Small intestine (tissue), 7 donors: ENCODE results near the gene SDF4. TPM values are rescaled to one million over a fixed set of nuclear protein-coding genes. Genes with fewer than 3 reads are reported as not detected.

Experiments
- DNase-seq, 2 donors: peaks; one replicate each; pipeline versions ENCODE4 v3.0.0 to v3.0.0-alpha.2; 2013
- FAIRE-seq: peaks from 2 replicates; lab custom pipeline; 2012; peaks lifted over from hg19 to GRCh38; lab: Jason Lieb, UNC
- H3K27ac ChIP-seq, 3 donors: one replicate each; pipeline ENCODE4 v1.5.1; 2013; ENCODE audit warnings: low read length in 2 of 3, mild to moderate bottlenecking in 2 of 3, control low read depth in 1 of 3, inconsistent platforms in 1 of 3, low read depth in 1 of 3, moderate library complexity in 1 of 3
- H3K27me3 ChIP-seq, 3 donors: one replicate each; pipeline ENCODE4 v1.6.1; 2013; ENCODE audit warnings: low read length in 3 of 3, inconsistent platforms in 1 of 3; ENCODE audit not compliant: control insufficient read depth in 3 of 3, insufficient read depth in 3 of 3
- H3K36me3 ChIP-seq, 3 donors: one replicate each; pipeline ENCODE4 v1.6.1; 2013; ENCODE audit warnings: low read length in 3 of 3, inconsistent platforms in 1 of 3, low read depth in 1 of 3, mild to moderate bottlenecking in 1 of 3, moderate library complexity in 1 of 3; ENCODE audit not compliant: control insufficient read depth in 3 of 3, insufficient read depth in 2 of 3
- H3K4me1 ChIP-seq, 3 donors: one replicate each; pipeline ENCODE4 v1.6.1; 2013; ENCODE audit warnings: low read length in 2 of 3, inconsistent platforms in 1 of 3, low read depth in 1 of 3, mild to moderate bottlenecking in 1 of 3, moderate library complexity in 1 of 3; ENCODE audit not compliant: control insufficient read depth in 3 of 3, insufficient read depth in 2 of 3
- H3K4me3 ChIP-seq, 3 donors: one replicate each; pipeline ENCODE4 v1.5.1; 2013; ENCODE audit warnings: low read length in 3 of 3, control low read depth in 1 of 3, inconsistent platforms in 1 of 3, low read depth in 1 of 3, mild to moderate bottlenecking in 1 of 3, moderate library complexity in 1 of 3
- H3K9me3 ChIP-seq, 2 donors: one replicate each; pipeline ENCODE4 v1.6.1; 2013; ENCODE audit warnings: low read depth in 1 of 2, low read length in 1 of 2; ENCODE audit not compliant: control insufficient read depth in 2 of 2, insufficient read depth in 1 of 2
- WGBS, 3 donors: extraction: QIAGEN DNeasy Blood & Tissue Kit; methylation state at CpG; one replicate each; pipeline ENCODE4 v1.1.7; 2013; 5-methylcytosine and 5-hydroxymethylcytosine counted together
- polyA plus RNA-seq, 4 donors: library from polyadenylated mRNA; stranded (reverse) in 3 of 4; unstranded in 1 of 4; fragments of 200-250 nt in 3 of 4; fragments of 120-200 nt in 1 of 4; gene quantifications; one replicate each; pipeline versions ENCODE4 v1.2.1 to v1.2.3, GENCODE V29; 2013
- donor health status: healthy with polysubstance abuse.
- donor health status: control.
- donor health status: control.
- donor health status: Bipolar disorder and iron deficiency.
- donor health status: healthy.

The SDF4 gene
- polyA plus RNA-seq, 4 donors = 91.2 to 190 (median 151) TPM

GRCh38 chr1:1211541-1212441, 20.0 kb downstream of the SDF4 start:
- 85 to 86% (median 86%) methylated on average over 21 to 28 of the region's 28 CpGs for WGBS, 3 donors
- H3K27ac ChIP-seq = no peak overlapping the region

GRCh38 chr1:1210726-1211540, 20.9 kb downstream of the SDF4 start:
- H3K27me3 ChIP-seq = peaks cover 0 to 24% (median 5%) of the 10 kb centered on the region in 3 donors
- no peak for FAIRE-seq
- H3K4me1 ChIP-seq = peaks cover 0 to 6% (median 2%) of the 10 kb centered on the region in 3 donors
- peaks cover 0 to 8% (median 0%) of the 10 kb centered on the region in 3 donors for H3K36me3 ChIP-seq
- DNase-seq = no peak
- 84 to 92% (median 86%) methylated on average over 30 to 31 of the region's 31 CpGs for WGBS, 3 donors
- H3K4me3 ChIP-seq = no peak overlapping the region
- no peaks in the 10 kb centered on the region for H3K9me3 ChIP-seq
- H3K27ac ChIP-seq = no peak overlapping the region

More at GRCh38 chr1:1211541-1212441, 20.0 kb downstream of the SDF4 start:
- H3K36me3 ChIP-seq = peaks cover under 1 to 17% (median 3%) of the 10 kb centered on the region in 3 donors
- FAIRE-seq (no peak), DNase-seq (no peak)
- H3K4me1 ChIP-seq = peaks cover 0 to 2% (median 0%) of the 10 kb centered on the region in 3 donors
- H3K4me3 ChIP-seq = no peak overlapping the region
- H3K27me3 ChIP-seq = peaks cover 0 to 15% (median 5%) of the 10 kb centered on the region in 3 donors
- H3K9me3 ChIP-seq = no peaks in the 10 kb centered on the region

GRCh38 chr1:1208713-1209433, 22.9 kb downstream of the SDF4 start:
- Histone ChIP-seq H3K9me3 (no peaks in the 10 kb centered on the region), H3K36me3 (no peaks in the 10 kb centered on the region), H3K27ac (peak overlapping the region in 1 of 3 donors; percentile 82), H3K4me1 (peaks cover 0 to 6% (median 5%) of the 10 kb centered on the region in 3 donors), H3K27me3 (peaks cover 0 to 38% (median 10%) of the 10 kb centered on the region in 3 donors), H3K4me3 (peak overlapping the region in 1 of 3 donors; percentile 15)
- FAIRE-seq = no peak
- 37 to 49% (median 38%) methylated on average over 33 to 38 of the region's 38 CpGs for WGBS, 3 donors
- no peak for DNase-seq

- H3K4me1 ChIP-seq = peaks cover 0 to 6% (median 5%) of the 10 kb centered on the region in 3 donors
- DNase-seq (no peak), FAIRE-seq (no peak)
- H3K27ac ChIP-seq = no peak overlapping the region
- H3K27me3 ChIP-seq = peaks cover 0 to 49% (median 14%) of the 10 kb centered on the region in 3 donors
- no peaks in the 10 kb centered on the region for H3K36me3 ChIP-seq
- H3K4me3 ChIP-seq = no peak overlapping the region
- WGBS, 3 donors = 48 to 66% (median 56%) methylated on average over 11 of the region's 11 CpGs
- H3K9me3 ChIP-seq = no peaks in the 10 kb centered on the region
Observed at GRCh38 chr1:1207571-1207892, 24.3 kb downstream of the SDF4 start.

- no peak overlapping the region for H3K27ac ChIP-seq
- H3K4me1 ChIP-seq = peaks cover 0 to 6% (median 5%) of the 10 kb centered on the region in 3 donors
- H3K4me3 ChIP-seq = no peak overlapping the region
- H3K36me3 ChIP-seq = no peaks in the 10 kb centered on the region
- no peak for FAIRE-seq
- H3K9me3 ChIP-seq = no peaks in the 10 kb centered on the region
- 41 to 54% (median 44%) methylated on average over 18 to 19 of the region's 19 CpGs for WGBS, 3 donors
- no peak for DNase-seq
- H3K27me3 ChIP-seq = peaks cover 0 to 49% (median 14%) of the 10 kb centered on the region in 3 donors
Observed at GRCh38 chr1:1206966-1207531, 24.8 kb downstream of the SDF4 start.

GRCh38 chr1:1206376-1206965, 25.3 kb downstream of the SDF4 start, which contains the start of gene TNFRSF18:
TNFRSF18 (minus strand) TSS chr1:1206592; CDS start chr1:1206571, 21 bp downstream.
- H3K27ac ChIP-seq = peak within 1 kb of the TSS in 1 of 3 donors; percentile 2
- DNase-seq = peak in 1 of 2 donors; percentile 39
- H3K4me3 ChIP-seq = peak within 1 kb of the TSS in 2 of 3 donors; percentile 13 to 14
- H3K27me3 ChIP-seq = peaks cover 0 to 52% (median 14%) of the 10 kb centered on the region in 3 donors
- WGBS, 3 donors = 1 to 5% (median 2%) methylated on average over 46 to 49 of the region's 49 CpGs
- no peaks in the 10 kb centered on the region for H3K36me3 ChIP-seq
- no peak for FAIRE-seq
- H3K9me3 ChIP-seq = no peaks in the 10 kb centered on the region
- H3K4me1 ChIP-seq = peaks cover 0 to 6% (median 5%) of the 10 kb centered on the region in 3 donors

GRCh38 chr1:1205769-1206375, 25.9 kb downstream of the SDF4 start:
- WGBS, 3 donors = 22 to 28% (median 25%) methylated on average over 26 to 31 of the region's 31 CpGs
- peaks cover 0 to 6% (median 5%) of the 10 kb centered on the region in 3 donors for H3K4me1 ChIP-seq
- no peak for FAIRE-seq
- no peaks in the 10 kb centered on the region for H3K36me3 ChIP-seq
- peak overlapping the region in 1 of 3 donors; percentile 14 for H3K4me3 ChIP-seq
- no peaks in the 10 kb centered on the region for H3K9me3 ChIP-seq
- peaks cover 0 to 53% (median 14%) of the 10 kb centered on the region in 3 donors for H3K27me3 ChIP-seq
- peak overlapping the region in 1 of 3 donors; percentile 2 for H3K27ac ChIP-seq
- DNase-seq = no peak
